HEK293 (cell line): Measurements from ENCODE around the gene GLB1L2.
A peak's percentile ranks its signal among the peaks of the same experiment; 100 is the strongest.

Source experiments
- CTCF ChIA-PET: fragments of 350-600 bp; formaldehyde crosslinking; extraction: SDS; loops from one replicate; lab custom pipeline; 2021; ENCODE audit warnings: antibody characterized with exemption; lab: Yijun Ruan, JAX
- POLR2A ChIA-PET: fragments of 300-600 bp; formaldehyde crosslinking; extraction: SDS; loops from one replicate; lab custom pipeline; 2020; ENCODE audit warnings: antibody characterized with exemption, inconsistent platforms; lab: Yijun Ruan, JAX
- H3K27ac ChIP-seq: fragments of 200-500 bp; sonication (Bioruptor generic); 2 replicates; pipeline ENCODE4 v1.5.1; 2014; ENCODE audit warnings: low read depth, low read length, control low read depth, inconsistent platforms; ENCODE audit errors: extremely low read depth
- H3K36me3 ChIP-seq, 2 experiments: fragments of 200-500 bp in 1 of 2; sonication (Bioruptor generic) in 1 of 2; 1 replicate in 1 of 2; 2 replicates in 1 of 2; pipeline ENCODE4 v1.5.1; 2014 to 2017; ENCODE audit warnings: inconsistent platforms in 2 of 2, low read length in 2 of 2; ENCODE audit not compliant: control insufficient read depth in 2 of 2, insufficient read depth in 1 of 2
- H3K4me1 ChIP-seq: fragments of 200-500 bp; sonication (Bioruptor generic); 2 replicates; pipeline ENCODE4 v1.5.1; 2014; ENCODE audit warnings: mild to moderate bottlenecking, low read length, inconsistent platforms; ENCODE audit not compliant: control insufficient read depth, insufficient read depth
- H3K4me3 ChIP-seq: 2 replicates; pipeline ENCODE4 v1.5.1; 2011; ENCODE audit warnings: low read depth, mild to moderate bottlenecking, control low read depth, low read length, moderate library complexity
- H3K9me3 ChIP-seq: fragments of 200-500 bp; sonication (Bioruptor generic); 2 replicates; pipeline ENCODE4 v1.5.1; 2014; ENCODE audit warnings: low read depth, low read length, inconsistent platforms; ENCODE audit not compliant: control insufficient read depth, insufficient read depth
- FEZF1 ChIP-seq: fragments of 450-650 bp; formaldehyde crosslinking; IDR thresholded peaks from 2 replicates; pipeline ENCODE4 v1.5.1; 2016; ENCODE audit warnings: missing biosample characterization, missing genetic modification characterization
- MYNN ChIP-seq: fragments of 450-650 bp; formaldehyde crosslinking; IDR thresholded peaks from 2 replicates; pipeline ENCODE4 v1.5.1; 2016; ENCODE audit warnings: missing biosample characterization, missing genetic modification characterization, borderline replicate concordance
- MZF1 ChIP-seq: fragments of 450-650 bp; formaldehyde crosslinking; IDR thresholded peaks from 2 replicates; pipeline ENCODE4 v1.5.1; 2017; ENCODE audit warnings: missing biosample characterization, missing genetic modification characterization, borderline replicate concordance
- OSR2 ChIP-seq: fragments of 450-650 bp; formaldehyde crosslinking; IDR thresholded peaks from 2 replicates; pipeline ENCODE4 v1.5.1; 2016; ENCODE audit warnings: missing biosample characterization, missing genetic modification characterization
- PATZ1 ChIP-seq: fragments of 450-650 bp; formaldehyde crosslinking; IDR thresholded peaks from 2 replicates; pipeline ENCODE4 v1.5.1; 2016; ENCODE audit warnings: missing biosample characterization, missing genetic modification characterization
- SP2 ChIP-seq: fragments of 450-650 bp; formaldehyde crosslinking; IDR thresholded peaks from 2 replicates; pipeline ENCODE4 v1.5.1; 2016; ENCODE audit warnings: missing biosample characterization, missing genetic modification characterization
- ZBTB26 ChIP-seq: fragments of 450-650 bp; formaldehyde crosslinking; optimal IDR thresholded peaks from 2 replicates; pipeline ENCODE3; 2016; ENCODE audit warnings: missing biosample characterization, mild to moderate bottlenecking, missing genetic modification characterization
- ZBTB44 ChIP-seq: fragments of 450-650 bp; IDR thresholded peaks from 2 replicates; pipeline ENCODE4 v1.5.1; 2018; ENCODE audit warnings: missing biosample characterization, mild to moderate bottlenecking, missing genetic modification characterization
- ZFP37 ChIP-seq: fragments of 450-650 bp; formaldehyde crosslinking; IDR thresholded peaks from 2 replicates; pipeline ENCODE4 v1.5.1; 2016; ENCODE audit warnings: missing biosample characterization, missing genetic modification characterization
- ZNF148 ChIP-seq: fragments of 450-650 bp; formaldehyde crosslinking; IDR thresholded peaks from 2 replicates; pipeline ENCODE4 v1.5.0; 2017; ENCODE audit warnings: missing biosample characterization, missing genetic modification characterization, borderline replicate concordance
- ZNF175 ChIP-seq: fragments of 450-650 bp; formaldehyde crosslinking; IDR thresholded peaks from 2 replicates; pipeline ENCODE4 v1.5.1; 2016; ENCODE audit warnings: missing biosample characterization, missing genetic modification characterization
- ZNF26 ChIP-seq: fragments of 450-650 bp; formaldehyde crosslinking; IDR thresholded peaks from 2 replicates; pipeline ENCODE4 v1.5.1; 2016; ENCODE audit warnings: missing biosample characterization, missing genetic modification characterization
- ZNF292 ChIP-seq: fragments of 450-650 bp; formaldehyde crosslinking; IDR thresholded peaks from 2 replicates; pipeline ENCODE4 v1.5.1; 2016; ENCODE audit warnings: low read depth, missing biosample characterization, missing genetic modification characterization, borderline replicate concordance
- ZNF335 ChIP-seq: fragments of 450-650 bp; formaldehyde crosslinking; conservative IDR thresholded peaks from 2 replicates; pipeline ENCODE4 v1.5.1; 2016; ENCODE audit warnings: missing biosample characterization, missing genetic modification characterization
- ZNF398 ChIP-seq: fragments of 450-650 bp; formaldehyde crosslinking; IDR thresholded peaks from 2 replicates; pipeline ENCODE4 v1.5.1; 2017; ENCODE audit warnings: missing biosample characterization, missing genetic modification characterization
- ZNF580 ChIP-seq: fragments of 450-650 bp; formaldehyde crosslinking; IDR thresholded peaks from 2 replicates; pipeline ENCODE4 v1.5.1; 2016; ENCODE audit warnings: missing biosample characterization, missing genetic modification characterization
- ZNF621 ChIP-seq: fragments of 450-650 bp; formaldehyde crosslinking; IDR thresholded peaks from 2 replicates; pipeline ENCODE4 v1.5.1; 2017; ENCODE audit warnings: missing biosample characterization, missing genetic modification characterization
- ZNF626 ChIP-seq: fragments of 450-650 bp; sonication (Bioruptor Pico); formaldehyde crosslinking; IDR thresholded peaks from 2 replicates; pipeline ENCODE4 v1.5.1; 2018; ENCODE audit warnings: missing biosample characterization, missing genetic modification characterization, inconsistent platforms

The GLB1L2 gene

GRCh38 chr11:134410766-134411165 is 79.0 kb downstream of the GLB1L2 start:
- Histone ChIP-seq H3K36me3 (no peaks in the 10 kb centered on the region), H3K4me1 (peaks cover 4% of the 10 kb centered on the region; the same call in 1 of the 2 replicates), H3K27ac (no peak overlapping the region), H3K4me3 (no peak overlapping the region), H3K9me3 (no peaks in the 10 kb centered on the region)
- ChIA-PET CTCF (interaction anchor here (1.5 kb wide), 1 partner anchor 20 kb away, joined by 3 read pairs; no protein-coding TSS in a partner anchor), POLR2A (interaction anchor here (0.6 to 1.6 kb wide), 3 partner anchors 79 to 135 kb away, joined by 3 to 5 read pairs (median 5); partner anchors contain the start of gene GLB1L3)
- no peak for TF ChIP-seq ZNF26 (tag by site-specific recombination)
- no peak for TF ChIP-seq ZNF580 (tag by site-specific recombination)
- TF ChIP-seq OSR2 (tag by site-specific recombination) = no peak
- no peak for TF ChIP-seq ZNF175 (tag by site-specific recombination)
- TF ChIP-seq ZFP37 (tag by site-specific recombination) = no peak
- TF ChIP-seq ZNF626 (tag by site-specific recombination) = no peak

- peak within 1 kb of the TSS; percentile 48 for H3K4me3 ChIP-seq
- POLR2A ChIA-PET = interaction anchor here (0.6 to 1.6 kb wide), 2 partner anchors 136 to 442 kb away, joined by 3 to 5 read pairs; partner anchors contain the start of gene GLB1L3
- no peak for TF ChIP-seq ZNF621 (tag by site-specific recombination)
- peak; percentile 51 for TF ChIP-seq ZBTB26
- no peak for TF ChIP-seq ZNF292 (tag by site-specific recombination)
- TF ChIP-seq ZNF335 (tag by site-specific recombination) = peak; percentile 64
- TF ChIP-seq ZBTB44 (tag by site-specific recombination) = no peak
- TF ChIP-seq ZNF398 (tag by site-specific recombination) = peak; percentile 68
- TF ChIP-seq MYNN (tag by site-specific recombination) = no peak
- no peak for TF ChIP-seq FEZF1 (tag by site-specific recombination)
- no peak for TF ChIP-seq ZNF148 (tag by site-specific recombination)
- TF ChIP-seq PATZ1 (tag by site-specific recombination) = peak; percentile 51
- TF ChIP-seq ZNF175 (tag by site-specific recombination) = no peak
- TF ChIP-seq SP2 = peak; percentile 47
- no peak for TF ChIP-seq MZF1 (tag by site-specific recombination)
Measured at GRCh38 chr11:134412203-134413042, 80.6 kb downstream of the GLB1L2 start, which contains the start of gene B3GAT1. Gene B3GAT1 (minus strand): TSS chr11:134412242. CDS start chr11:134387659, 24,583 bp downstream.

More at GRCh38 chr11:134412203-134413042, 80.6 kb downstream of the GLB1L2 start, which contains the start of gene B3GAT1:
- CTCF ChIA-PET = no interaction called here
- Histone ChIP-seq H3K9me3 (no peaks in the 10 kb centered on the region), H3K27ac (no peak within 1 kb of the TSS), H3K36me3 (no peaks in the 10 kb centered on the region), H3K4me1 (peaks cover 4% of the 10 kb centered on the region; the same call in 1 of the 2 replicates)
